Right ventricle myocardium superior (tissue), 1 donor: ENCODE measurements around the gene UBE2E1. TPM values are rescaled to one million over a fixed set of nuclear protein-coding genes. Genes with fewer than 3 reads are reported as not detected.

Source experiments
- ATAC-seq: fragments of 200-7000 bp; cut with Tn5 transposase; one replicate; pipeline ENCODE4 v1.9.1; 2020; ENCODE audit warnings: mild to moderate bottlenecking; ENCODE audit not compliant: poor library complexity
- DNase-seq: peaks from one replicate; pipeline ENCODE4 v3.0.0-alpha.2; 2020
- intact Hi-C: fragments of 100-400 bp; cut with DNase I; formaldehyde crosslinking; loops from one replicate; pipeline ENCODE4 v1.11.2; 2022
- total RNA-seq: library from RNA; stranded (reverse); fragmentation: NEBNext Ultra II Directional; extraction: Animal tissue kit (Norgen Biotek cat#: 25700); gene quantifications from one replicate; pipeline ENCODE4 v1.2.1, GENCODE V29; 2021
- donor health status: DM: no; HTN: yes; CAD: no; lungs with severe emphysema.

UBE2E1 gene
- total RNA-seq, 1 donor from 2014 or later: 69.9 TPM

- no peak for DNase-seq
- ATAC-seq: no peak
- intact Hi-C loops: no loop called here
These were observed 118.0 kb downstream of the UBE2E1 start for GRCh38 chr3:23923786-23924185.

- no peak for ATAC-seq
- intact Hi-C loops: no loop called here
- DNase-seq: no peak
These were observed 120.5 kb downstream of the UBE2E1 start for GRCh38 chr3:23926246-23926645.

DNA sequence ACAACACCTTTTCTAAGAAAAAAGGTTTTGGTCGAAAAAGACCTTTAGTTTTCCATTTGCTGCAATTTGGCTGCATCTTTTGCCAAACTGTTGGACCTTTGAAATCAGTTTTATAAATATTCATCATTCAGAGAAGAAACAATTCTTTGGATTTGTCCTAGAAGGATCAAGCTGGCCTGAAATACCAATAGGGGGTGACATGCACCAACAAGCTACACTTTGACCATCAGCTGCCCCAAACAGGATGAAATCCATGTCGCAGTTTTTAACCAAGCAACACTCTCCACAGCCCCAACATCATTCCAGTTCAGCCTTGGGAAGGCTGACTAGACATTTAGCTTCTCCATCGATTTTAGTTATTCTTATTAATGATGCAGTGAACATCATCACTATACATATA lies 121.0 kb downstream of the UBE2E1 start:
- ATAC-seq (no peak), DNase-seq (no peak)
- intact Hi-C loops: no loop called here

DNA sequence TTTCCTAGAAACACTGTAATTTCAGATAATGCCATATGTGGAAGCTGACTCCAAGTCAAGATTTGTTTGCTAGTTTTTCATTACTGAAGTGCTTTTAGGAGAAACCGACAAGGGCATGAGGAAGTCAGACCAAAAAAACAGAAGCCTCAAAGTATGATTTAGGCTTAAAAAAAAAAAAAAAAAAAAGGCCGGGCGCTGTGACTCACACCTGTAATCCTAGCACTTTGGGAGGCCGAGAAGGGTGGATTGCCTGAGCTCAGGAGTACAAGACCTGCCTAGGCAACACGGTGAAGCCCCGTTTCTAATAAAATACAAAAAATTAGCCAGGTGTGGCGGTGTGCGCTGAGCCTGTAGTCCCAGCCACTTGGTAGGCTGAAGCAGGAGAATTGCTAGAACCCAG lies 122.8 kb downstream of the UBE2E1 start:
- ATAC-seq (no peak), DNase-seq (no peak)
- intact Hi-C loops: no loop called here

- ATAC-seq (no peak), DNase-seq (no peak)
- intact Hi-C loops: no loop called here
These were observed 125.8 kb downstream of the UBE2E1 start for GRCh38 chr3:23931597-23931996.

- ATAC-seq: no peak
- intact Hi-C loops: no loop called here
- DNase-seq: no peak
These were observed 126.8 kb downstream of the UBE2E1 start for GRCh38 chr3:23932571-23932970.

DNA sequence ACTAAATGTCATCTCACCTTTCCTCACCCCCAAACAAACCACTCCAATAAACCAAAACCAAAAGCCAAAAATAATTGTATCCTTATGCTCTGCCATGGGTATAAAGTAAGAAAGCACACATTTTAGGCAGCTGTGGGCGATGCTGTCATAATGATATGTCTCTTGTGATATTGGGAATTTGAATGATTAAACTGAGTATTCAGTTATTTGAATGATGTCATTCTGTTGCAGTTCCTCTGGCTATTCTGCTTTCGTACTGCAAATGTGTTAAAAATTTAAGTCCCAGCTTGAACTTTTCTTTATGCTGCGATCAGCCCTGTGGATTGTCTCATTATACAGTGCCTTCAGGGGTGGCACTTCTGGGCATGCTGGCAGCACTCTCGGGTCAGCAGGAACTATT lies 128.5 kb downstream of the UBE2E1 start:
- intact Hi-C loops: no loop called here
- DNase-seq: no peak

DNA sequence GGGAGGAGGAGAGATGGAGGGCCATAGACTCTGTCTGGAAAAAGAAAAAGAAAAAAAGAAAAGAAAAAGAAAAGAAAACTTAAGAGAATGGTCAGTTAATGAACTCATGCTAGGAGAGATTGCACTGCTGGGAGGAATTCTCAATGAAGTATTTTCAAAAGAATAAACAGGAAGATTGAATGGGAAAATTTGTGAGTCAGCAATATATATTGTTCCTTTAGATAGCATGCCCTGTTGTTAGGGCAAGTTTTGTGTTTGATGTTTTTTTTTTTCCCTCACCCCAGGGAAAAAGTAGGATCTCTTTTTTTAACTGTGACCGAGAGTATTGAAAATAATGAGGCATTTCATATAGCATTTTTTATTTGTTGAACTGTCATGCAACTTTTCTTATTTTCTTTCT lies 131.5 kb downstream of the UBE2E1 start:
- DNase-seq (no peak), ATAC-seq (no peak)
- intact Hi-C loops: no loop called here

More for the DNA sequence above, 128.5 kb downstream of the UBE2E1 start:
- ATAC-seq: no peak

GRCh38 chr3:23938688-23939087 lies 132.9 kb downstream of the UBE2E1 start:
- ATAC-seq (no peak), DNase-seq (no peak)
- intact Hi-C loops: no loop called here

DNA sequence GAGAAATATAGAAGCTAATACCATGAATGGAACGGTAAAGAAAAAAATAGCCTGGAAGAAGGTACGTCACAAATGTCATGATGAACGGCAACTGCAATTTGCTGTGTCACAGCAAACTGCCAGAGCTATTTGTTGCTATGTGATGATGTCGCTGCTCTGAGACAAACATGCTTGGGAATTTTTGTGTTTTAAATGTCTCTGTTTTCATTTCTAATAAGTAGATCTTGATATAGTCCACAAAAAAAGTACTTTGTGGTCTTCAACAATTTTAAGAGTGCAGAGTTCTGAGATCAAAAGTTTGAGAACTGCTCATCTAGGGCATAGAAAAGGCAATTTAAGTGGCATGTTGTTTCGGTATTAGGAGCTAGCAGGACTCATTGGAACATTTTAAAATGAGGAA lies 135.0 kb downstream of the UBE2E1 start:
- no peak for ATAC-seq
- DNase-seq: no peak
- intact Hi-C loops: no loop called here

Other genes with a start within 250 kb of the UBE2E1 start
- gene NKIRAS1, start 111.0 kb downstream of the UBE2E1 start, total RNA-seq: 21.2 TPM
- 878 TPM for gene RPL15, start 111.2 kb downstream of the UBE2E1 start, total RNA-seq
- 47.1 TPM for gene NR1D2, start 139.3 kb downstream of the UBE2E1 start, total RNA-seq